HG02943 (cell line): ENCODE measurements around the gene PDZD4.

Source experiments
- ATAC-seq: cut with Tn5 transposase; IDR thresholded peaks from one replicate; pipeline ENCODE4 v1.9.1; 2021; ENCODE audit warnings: mild to moderate bottlenecking, low read depth, moderate library complexity; ENCODE audit not compliant: unreplicated experiment

The PDZD4 gene

DNA sequence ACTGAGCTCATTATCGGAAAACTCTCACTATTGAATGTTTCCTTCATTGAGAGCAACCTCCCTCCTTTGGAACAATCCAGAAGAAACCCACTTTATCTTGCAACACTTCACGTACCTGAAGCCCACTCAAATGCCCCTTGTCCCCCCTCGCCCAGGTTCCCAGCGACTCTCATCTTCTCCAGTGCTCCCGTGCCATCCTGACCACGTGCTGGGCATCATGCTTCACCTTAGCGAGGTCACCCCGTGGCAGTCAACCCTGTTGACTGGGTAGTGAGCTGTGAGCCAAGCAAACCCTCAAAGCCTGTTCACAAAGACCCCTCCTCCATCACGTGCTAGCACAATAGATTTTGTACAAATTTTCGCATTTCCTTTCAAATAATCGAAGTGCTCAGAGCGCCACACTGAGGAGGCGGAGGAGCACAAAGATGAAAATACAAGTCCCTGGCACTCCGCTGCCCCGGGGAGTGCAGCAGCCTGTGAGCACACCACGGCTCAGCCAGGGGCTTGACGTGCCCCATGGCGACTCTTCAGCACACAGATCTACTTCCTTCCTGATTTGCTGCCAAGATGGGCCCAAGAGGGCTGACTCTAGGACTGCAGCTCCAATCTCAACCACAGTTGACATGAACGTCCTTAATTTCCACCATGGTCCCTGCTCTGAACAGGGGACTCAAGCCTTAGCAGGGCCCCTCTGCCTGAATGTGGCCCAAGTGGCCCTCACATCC lies 15.6 kb downstream of the PDZD4 start:
- ATAC-seq, result no peak

DNA sequence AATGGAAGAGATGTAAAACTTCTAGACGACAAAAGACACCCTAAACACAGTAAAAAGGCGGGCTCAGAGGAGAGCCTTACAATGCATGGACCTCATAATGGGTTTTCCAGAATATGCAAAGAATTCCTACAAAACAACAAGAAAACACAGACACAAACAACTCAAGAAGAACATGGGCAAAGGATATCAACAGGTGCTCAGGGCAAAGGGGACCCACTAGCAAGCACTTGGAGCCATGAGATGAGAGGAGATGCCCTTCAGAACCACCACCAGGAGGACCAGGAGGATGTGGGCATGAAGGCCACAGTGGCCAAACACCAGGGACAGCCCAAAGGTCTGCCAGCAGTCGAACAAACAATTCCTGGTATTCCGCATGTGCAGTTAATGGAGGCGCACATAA lies 17.2 kb downstream of the PDZD4 start:
- ATAC-seq, result no peak

DNA sequence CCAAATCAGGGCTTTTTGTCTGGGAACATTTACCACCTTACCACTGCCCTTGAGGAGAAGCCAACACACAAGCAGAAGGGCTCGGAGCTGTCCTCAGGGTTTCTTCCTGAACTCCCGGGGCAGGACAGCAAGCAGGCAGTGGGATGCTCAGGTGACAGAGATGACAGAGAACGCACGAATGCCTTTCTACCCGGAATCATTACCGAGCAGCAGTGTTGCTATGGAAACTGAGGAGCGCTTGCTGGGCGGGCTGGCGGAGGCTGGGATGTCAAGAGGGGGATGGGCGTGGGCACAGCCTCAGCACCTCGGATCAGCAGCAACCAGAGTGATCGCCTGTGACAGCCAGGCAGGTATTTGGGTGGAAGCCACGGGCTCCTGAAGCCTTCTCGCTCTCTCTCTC lies 18.1 kb downstream of the PDZD4 start:
- ATAC-seq, result no peak

DNA sequence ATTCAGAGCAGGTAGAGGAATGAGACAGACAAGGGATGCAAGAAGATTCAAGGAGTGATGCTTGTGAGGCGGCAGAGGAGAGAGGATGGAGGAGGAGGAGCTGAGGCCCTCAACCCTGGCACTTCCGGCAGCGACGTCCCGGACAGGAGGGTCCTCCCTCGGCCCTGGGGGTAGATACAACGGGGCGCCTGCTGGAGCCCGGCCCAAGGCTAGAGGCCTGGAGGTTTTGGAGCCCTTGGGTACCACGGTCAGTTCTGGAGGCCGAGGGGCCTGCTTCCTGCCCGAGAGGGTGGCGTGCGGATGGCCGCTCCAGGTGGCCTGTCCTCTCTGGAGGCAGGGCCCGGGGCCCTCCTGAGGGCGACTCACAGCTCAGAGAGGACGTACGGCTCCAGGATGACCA lies 22.4 kb downstream of the PDZD4 start:
- no peak for ATAC-seq

DNA sequence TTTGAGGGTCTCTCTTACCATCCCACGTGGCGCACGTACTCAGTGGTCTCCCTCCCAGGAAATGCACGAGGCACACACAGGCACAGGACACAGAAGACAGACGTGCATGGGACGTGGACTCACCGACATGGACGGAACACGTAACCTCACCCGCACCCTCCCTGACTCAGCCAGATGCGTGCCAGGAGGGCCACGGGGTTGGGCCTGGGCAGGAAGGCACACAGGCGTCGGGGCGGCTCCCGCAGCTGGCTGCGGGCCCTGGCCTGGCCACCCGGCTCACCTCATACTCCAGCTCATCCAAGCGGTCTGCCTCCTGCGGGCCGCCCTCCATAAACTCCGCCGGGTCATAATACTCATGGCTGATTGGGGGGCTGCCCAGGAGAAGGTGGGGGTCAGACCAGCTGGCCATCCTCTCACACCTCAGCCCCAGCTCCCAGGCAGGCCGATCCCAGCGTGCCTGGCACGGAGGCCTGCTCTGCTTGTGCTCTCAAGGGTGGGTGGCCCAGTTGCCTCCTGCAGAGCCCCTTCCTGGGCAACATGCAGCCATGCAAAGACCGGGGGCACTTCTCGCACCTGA lies 23.3 kb downstream of the PDZD4 start:
- no peak for ATAC-seq

DNA sequence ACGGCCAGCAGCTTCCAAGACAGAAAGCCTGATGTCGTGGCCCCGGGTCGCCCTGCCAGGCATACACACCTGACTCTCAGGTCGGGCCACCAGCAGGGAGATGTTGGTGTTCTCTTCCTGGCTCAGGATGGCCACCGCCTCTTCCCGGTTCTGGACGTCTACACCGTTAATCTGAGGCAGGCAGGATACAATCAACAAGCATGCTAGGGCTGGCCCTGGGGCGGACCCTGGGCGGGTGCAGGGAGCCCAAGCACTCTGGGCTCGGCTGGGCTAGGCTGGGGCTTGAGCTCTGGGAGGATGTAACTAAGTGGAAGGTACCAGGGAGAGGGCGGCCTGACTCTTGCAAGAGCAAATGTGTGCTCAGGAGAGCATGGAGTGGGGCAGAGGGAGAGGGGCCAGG lies 24.9 kb downstream of the PDZD4 start:
- no peak for ATAC-seq

DNA sequence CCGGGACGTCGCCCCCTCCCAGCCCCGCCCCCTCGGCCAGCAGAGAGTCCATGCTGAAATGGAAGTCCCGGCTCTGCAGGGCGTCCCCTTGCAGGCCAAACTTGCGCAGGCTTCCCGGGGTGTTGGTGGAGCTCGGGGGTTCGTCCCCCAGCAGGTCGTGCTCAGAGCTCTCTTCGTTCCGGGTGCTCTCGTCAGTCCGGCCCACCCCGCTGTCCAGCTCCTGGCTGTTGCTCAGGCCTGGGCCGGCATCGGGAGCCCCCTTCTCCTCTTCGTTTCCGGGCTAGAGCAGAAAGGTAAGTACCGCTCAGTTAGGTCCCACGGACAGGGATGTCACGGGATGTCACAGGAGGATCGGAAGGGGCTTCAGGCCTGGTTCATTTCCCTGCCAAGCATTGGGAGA lies 25.7 kb downstream of the PDZD4 start:
- ATAC-seq, result no peak

DNA sequence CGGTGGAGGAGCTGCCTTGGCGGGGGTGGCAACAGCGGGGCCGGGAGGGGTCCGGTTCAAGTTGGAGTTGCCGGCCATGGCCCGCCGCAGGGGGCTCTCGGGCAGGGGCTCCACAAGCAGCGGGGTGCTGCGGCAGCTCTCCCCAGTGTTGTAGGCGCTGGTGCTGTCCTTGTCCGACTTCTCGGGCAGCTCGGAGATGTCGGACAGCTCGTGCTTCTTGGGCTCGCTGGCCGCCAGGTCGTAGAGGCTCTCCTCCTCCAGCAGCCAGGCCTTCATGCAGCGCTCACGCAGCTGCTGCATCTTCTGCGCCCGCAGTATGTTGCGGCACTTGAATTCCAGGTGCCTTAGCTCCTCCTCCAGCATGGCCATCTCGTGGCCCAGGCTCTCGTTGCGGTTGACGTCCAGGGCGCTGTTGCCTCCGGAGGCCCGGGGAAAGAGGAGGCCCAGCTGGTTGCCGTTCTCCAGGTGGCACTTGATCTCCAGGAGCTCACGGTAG lies 26.2 kb downstream of the PDZD4 start:
- no peak for ATAC-seq

DNA sequence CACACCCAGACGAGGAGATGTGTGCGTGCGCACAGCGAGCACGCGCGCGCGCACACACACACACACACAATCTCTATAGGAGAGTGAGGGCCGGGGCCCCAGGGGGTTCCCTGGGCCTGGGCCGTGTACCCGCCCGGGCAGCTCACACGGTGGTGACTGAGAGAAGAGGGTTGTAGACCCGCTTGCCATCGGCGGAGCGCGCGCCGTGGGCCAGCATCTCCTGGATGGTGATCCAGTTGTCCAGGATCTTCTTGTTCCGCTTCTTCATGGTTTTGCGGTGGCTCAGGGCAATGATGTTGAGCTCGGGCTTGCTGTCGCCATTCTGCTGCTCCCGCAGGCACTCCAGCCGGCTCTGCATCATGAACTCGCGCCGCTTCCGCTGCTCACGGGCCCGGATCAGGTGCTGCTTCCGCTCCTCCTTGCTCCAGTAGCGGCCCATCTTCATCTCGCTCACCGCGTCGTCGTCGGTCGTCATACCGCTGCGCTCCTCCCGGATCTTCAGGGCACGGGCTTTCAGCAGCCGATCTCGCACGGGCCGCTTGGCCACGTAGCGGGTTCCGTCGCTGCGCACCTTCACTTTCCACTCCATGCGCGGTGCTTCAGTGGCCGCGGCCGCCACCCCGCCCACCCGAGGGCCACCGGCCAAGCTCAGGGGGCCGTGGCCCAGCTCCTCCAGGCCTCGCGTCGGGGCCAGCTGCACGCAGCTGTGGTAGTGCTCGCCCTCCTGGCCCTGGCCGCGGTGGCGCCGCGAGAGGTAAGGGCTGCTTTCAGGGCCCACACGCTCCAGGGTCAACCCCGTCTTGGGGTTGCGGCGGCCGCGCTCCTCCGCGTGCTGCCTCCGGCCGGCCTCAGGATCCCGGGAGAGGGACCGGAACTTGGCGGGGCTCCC lies 26.9 kb downstream of the PDZD4 start:
- ATAC-seq, result no peak

DNA sequence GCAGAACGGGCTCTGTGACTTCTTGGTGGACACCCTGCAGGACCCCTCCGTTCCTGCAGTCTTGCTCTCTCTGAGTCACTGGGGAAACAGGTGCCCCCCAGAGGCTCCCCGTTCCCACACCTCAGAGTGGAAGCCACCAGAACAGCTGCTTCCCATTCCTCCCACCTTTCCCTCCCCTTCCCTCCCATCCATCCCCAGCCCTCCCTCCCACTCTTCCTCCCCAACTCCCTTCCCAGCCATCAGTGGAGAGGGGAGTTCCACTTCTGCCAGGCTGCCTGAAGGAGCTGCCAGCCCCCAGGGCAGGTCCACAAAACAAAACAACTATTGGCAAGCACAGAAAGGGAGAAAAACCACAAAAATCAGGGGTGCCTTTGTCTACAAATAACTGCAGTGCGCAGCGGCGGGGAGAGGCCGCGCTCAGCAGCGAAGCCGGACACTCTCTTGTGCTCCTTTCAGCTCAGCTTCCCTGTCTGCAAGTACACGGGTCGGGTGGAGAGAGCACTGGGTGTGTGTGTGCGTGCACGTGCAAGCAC lies 27.8 kb downstream of the PDZD4 start:
- no peak for ATAC-seq

DNA sequence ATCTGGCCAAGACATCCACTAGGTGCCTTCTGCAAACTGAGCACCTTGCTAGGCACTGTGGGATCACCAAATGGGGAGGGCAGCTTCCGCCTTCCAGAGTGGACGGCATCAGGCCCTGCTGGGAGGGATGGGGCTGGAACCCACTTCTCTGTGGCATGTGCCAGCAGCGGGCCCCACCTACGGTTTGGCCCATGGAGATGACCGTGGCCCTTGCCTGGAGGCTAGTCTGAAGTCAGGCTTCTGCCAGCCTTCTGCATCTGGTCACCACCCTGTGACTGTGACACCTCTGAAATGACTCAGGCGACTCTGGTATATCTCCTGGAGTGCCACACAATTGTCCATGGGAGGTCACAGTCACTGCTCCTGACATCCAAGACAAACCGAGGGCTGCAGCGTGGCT lies 28.7 kb downstream of the PDZD4 start:
- ATAC-seq, result no peak

DNA sequence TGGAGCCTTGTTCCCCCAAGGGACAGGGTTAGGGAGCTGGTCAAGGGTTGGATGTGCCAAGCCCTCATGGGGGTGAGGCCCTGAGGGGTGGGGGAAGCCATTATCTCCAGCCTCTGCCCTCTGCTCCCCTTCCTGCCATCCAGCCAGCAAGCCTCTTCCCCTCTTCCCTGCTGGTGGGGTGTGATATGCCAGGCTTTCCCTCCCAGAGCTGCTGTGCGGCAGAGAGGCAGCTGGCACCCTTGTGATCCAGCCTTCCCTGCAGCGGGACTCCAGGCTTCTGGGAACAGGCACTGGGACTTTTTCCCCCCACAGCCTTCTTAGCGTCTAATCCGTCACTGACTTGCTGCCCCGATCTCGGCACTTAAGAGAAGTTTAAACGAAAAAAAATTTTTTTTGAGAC lies 29.6 kb downstream of the PDZD4 start:
- ATAC-seq, result no peak

DNA sequence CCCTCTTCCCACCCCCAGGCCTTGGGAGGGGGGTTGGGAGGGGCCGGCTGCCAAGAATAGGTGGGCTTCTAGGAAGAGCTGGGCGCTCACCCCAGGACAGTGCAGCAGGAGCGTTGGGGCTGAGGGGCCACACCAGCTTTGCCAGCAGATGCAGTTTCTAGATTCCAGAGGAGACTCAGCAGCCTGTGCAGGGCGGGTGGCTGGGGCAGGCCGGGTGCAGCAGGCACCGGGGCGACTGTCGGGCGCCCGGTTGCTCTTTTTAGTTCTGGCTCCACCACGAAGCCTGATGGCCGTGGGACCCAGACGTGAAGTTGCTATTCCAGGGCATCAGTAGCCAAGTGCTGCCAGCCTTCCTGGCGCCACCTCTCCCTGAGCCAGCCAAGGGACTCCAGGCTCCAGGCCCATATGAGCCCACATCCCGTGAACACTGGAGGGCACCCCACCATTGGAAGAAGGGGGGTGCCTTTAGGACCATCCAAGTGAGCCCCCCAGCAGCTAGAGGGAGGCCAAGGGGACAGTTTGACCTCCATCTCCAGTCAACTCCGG lies 30.1 kb downstream of the PDZD4 start:
- ATAC-seq, result no peak

DNA sequence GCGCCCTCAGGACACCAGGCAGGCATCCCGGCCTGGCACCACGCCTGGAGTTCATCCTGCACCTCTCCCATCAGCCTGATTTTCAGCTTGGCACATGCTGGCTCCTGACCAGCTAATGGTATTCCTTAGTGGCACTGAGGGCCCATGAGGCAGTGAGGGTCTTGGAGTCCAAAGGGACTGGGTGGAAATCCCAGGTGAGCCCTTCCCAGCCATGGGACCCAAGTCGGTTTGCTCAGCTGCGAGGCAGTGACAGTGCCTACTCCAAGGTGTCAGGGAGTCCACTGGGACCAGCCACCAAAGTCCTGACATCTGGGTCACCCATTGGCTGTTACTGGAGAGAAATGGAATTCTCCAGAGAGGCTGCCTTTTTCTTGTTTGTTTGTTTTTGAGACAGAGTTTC lies 31.0 kb downstream of the PDZD4 start:
- ATAC-seq, result no peak

DNA sequence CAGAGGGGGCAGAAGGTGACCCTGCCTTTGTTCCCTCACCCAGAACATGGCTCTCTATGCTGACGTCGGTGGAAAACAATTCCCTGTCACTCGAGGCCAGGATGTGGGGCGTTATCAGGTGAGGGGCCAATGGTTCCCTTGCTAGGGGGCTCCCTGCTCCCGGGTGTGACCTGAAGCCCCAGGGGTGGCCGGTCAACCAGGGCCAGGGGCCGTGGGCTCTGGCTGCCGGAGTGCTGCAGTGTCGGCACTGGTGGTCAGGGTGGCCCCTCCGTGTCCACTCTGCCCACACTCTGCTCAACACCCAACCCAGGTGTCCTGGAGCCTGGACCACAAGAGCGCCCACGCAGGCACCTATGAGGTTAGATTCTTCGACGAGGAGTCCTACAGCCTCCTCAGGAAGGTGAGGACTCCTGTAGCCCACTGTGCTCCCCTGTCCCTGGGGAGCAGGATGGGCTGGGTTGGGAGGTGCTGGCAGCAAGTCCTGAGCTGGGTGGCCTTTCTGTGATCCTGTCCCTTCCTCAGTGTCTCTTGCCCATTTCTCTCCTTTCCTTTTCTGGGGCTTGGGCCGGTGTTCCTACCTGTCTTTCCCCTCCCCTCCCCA lies 32.8 kb downstream of the PDZD4 start:
- no peak for ATAC-seq

DNA sequence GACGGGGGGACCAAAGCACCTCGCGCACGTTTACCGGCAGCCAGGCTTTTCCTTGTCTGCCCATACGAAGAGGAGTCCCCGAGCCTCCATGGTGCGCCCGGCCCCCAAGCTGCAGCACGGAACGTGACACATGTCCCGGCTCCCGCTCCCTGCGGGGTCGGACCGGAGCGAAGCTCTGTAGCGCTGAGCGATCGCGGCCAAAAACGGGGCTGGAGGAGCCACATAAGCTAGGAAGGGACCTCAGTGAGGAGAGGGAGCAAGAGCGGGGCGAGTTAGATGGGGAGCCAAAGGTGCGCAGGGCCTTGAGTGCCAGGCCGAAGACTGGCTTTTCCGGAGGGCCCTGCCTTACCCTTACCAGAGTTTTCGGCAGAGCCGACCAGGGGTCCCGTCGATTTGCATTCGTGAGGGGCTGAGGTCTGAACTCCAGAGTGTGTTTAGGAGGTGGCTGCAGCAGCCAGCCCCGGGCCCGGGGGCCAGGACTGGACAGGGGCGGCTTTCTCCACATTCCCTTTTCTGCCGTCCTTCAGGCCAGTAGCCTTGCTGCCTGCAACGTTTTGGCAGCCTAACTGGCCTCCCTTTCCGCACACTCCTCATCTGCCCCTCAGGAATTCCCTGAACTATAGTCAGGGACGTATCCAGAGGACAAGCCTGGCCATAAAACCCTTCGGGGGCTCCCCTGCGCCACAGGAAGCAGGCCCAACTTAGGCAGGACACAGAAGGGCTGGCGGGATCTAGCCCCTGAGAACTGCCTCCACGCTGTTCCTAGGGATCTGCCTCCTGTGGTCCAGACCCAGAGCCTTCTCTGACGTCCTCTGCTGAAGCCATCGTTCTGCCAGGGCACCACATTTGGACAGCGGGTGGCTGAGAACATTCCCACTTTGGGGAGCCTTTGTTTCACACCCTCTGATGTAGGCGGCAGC lies 35.2 kb downstream of the PDZD4 start:
- no peak for ATAC-seq

DNA sequence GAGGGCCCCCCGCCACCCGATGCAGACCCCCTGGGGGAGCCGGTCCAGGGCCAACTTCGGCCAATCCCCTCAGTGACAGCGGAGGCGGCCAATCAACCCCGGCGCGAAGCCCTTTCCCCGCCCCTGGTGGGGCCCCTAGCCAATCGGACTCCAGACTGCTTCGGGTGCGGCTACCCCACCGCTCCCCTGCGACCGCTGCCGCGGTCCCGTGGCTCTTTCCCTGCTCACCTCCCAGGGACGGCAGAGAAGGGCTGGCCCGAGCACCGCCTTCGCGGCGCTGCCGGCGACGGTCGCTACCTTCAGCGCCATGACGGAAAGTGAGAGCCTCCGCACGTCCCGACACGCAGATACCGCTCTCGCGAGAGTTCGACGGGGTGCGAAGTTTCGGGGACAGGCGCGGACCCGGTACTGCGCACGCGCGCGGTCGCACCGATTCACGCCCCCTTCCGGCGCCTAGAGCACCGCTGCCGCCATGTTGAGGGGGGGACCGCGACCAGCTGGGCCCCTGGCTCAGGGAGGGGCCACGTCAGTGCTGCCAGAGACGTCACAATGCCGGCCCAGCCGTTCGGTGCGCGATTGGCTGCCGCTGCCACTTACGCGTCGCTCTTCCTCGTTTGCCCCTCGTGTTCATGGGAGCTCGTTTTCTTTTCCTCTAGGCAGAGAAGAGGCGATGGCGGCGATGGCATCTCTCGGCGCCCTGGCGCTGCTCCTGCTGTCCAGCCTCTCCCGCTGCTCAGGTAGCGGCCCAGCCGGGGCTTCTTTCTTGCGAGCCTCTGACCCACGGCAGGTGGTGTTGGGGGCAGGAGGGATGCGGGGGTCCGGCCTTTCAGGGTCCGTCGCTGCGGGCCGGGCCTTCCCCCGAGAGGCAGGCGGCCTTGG lies 36.1 kb downstream of the PDZD4 start, which contains the start of the genes IDH3G and SSR4:
TSS of gene IDH3G (minus strand) at position 358 of the 879 bp plus-strand sequence. CDS start at position 309, 49 bp downstream.
TSS of gene SSR4 (plus strand) at position 651 of the 879 bp plus-strand sequence. CDS start at position 671, 20 bp downstream.
- ATAC-seq, result peak; percentile 85

DNA sequence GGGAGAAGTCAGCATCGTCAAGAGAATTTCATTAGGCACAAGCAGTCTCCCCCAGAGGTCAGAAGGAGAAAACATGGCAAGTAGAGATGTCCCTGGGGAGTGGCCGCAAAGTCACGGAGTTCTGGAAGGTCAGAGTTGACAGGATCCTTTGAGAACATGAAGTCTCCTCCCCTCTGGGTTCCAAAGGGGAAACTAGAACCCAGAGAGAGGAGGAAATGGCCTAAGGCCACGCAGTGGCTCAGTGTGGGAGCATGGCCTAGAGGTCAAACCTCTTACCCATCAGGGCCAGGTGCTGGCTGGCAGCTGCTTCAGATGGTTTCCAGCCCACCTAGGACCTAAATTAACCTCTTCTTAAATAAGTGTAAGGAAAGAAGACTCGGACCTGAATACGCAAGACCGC lies 37.1 kb downstream of the PDZD4 start:
- no peak for ATAC-seq
